SW480 (cell line): ENCODE results near the gene IER5.

Experiments
- DNase-seq: peaks from one replicate; pipeline ENCODE4 v3.0.0-alpha.2; 2016; ENCODE audit warnings: low spot score

Gene IER5

GRCh38 chr1:181099152-181100014, 10.9 kb downstream of the IER5 start:
- DNase-seq = no peak

DNA sequence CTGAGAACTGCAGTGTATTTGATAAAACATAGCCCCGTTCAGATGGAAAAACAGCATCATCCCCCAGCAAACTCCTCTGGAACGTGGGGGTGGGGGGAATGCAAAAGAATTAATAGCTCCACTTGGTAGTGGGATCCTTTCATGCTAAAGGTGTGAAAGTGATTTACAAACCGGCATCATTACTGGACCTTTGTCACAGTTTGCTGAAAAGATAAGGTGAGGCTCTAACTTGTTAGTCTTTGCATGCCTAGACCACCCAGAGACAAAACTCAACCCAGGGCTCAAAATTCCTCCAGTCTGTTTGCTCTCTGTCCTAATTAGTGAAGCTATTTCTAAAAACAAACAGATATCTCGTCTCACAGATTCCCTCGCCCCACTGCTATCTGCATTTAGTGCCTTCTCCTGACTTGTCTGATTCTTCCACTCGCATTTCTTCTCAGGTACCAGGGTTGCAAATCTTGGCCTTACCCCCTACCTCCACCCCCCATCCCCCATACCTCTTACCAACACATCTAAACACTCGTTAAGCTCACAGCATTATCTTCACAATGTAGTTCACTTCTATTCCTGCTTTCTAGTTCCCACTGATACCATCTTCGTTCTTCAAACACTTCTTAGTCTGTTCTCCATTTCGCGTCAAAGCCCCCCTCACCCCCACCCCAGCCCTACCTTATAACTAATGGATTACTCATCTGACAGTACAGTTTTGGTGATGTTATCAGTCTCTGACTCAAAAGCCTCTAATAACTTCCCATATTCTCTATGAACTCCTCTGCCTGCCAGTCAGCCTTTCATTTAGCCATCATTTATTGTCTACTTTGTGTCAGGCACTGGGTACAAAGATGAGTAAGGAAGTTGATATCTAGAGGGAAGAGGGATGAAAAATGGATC, 11.8 kb downstream of the IER5 start:
- no peak for DNase-seq

GRCh38 chr1:181100934-181101333, 12.4 kb downstream of the IER5 start:
- DNase-seq = no peak

- peak; percentile 73 for DNase-seq
Measured at GRCh38 chr1:181101581-181102226, 13.2 kb downstream of the IER5 start.

DNA sequence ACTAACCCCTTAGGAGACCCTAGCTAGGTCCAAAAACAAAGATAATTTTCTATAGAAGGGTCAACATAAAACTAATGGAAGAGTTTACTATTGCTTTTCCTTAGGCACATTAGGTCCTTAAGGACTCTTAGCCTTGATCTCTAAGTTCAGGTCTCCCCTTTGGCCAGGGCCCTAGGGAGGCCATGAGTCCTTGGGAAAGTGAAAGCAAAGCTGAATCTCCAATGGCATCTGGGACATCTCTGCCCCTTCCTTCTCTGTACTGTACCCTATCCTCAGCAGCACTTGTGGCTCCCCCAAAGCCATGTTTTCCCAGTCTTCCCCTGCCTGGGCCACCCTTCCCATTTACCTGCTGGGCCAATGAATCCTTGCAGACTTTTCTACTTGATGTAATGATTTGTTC, 14.3 kb downstream of the IER5 start:
- no peak for DNase-seq

DNA sequence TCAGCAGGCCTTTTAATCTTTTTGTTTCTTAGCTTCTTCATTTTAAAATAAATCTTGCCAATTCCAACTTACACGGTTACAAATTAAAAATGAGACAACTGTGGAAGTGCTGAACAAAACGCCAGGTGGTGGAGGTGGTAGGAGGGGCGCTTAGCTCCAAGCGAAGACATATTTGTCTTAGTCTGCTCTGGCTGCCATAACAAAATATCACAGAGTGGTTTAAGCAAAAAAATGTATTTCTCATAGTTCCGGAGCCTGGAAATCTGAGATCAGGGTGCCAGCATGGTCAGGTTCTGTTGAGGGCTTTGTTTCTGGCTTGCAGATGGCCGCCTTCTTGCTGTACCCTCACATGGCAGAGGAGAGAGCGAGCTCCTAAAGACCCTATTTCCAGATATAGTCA, 14.9 kb downstream of the IER5 start:
- DNase-seq = no peak

GRCh38 chr1:181104042-181104789, 15.7 kb downstream of the IER5 start:
- DNase-seq = peak; percentile 91

GRCh38 chr1:181104790-181105133, 16.3 kb downstream of the IER5 start:
- DNase-seq = no peak

DNA sequence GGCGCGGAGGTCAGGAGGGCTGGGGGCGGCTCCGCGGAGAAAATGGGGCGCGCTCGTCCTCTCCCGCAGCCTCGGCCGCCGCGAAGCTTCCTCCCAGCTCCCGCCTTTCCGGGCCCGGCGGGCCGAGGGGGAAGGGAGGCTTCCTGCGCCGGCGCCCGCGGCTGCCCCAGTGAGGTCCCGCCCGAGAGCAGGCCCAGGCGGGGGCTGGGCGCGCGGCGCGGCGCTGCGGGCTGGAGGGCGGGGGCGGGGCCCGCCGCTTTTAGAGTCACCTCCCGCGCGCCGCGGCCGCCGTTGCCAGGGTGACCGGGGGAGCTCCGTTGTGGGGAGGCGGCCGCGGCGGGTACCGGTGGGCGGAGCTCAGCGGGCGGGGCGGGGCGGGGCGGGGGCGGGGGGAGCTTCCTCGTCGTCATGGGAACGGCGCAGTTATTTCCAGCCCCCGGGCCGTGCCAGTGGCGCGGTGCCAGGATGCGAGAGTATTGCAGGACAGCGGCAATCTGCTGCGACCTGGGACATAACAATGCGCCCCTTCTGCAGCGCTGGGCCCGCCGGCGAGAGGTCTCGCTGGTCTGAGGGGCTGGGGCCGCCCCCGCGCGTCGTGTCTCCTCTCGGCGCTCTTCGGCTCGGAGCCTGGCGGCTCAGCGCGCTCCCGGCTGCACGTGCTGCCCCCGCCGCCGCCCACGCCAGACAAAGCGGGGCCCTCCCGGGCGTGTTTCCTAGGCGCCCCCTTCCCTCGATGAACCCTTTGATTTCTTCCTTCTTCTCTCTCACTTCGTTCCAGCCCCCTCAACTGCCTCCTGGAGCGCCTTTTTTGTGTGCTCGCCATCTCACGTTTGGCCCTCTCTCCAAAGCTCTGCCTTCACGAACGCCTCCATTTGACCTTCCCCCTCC, 16.9 kb downstream of the IER5 start:
- peak; percentile 86 for DNase-seq

DNA sequence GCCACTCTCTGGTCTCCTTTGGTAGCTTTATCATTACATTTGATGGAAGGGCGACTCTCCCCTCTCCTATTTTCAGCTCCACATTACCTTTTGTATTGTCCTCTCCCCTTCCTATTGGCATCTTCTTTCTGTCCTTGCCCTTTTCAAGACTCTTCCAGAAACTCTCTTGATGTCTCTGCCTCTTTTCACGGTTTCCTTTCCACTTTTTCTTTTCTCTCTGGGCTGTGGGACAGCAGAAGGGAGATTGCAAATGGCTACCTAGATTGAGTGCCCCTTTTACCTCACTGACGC, 17.5 kb downstream of the IER5 start:
- no peak for DNase-seq

GRCh38 chr1:181106479-181106878, 18.0 kb downstream of the IER5 start:
- no peak for DNase-seq

DNA sequence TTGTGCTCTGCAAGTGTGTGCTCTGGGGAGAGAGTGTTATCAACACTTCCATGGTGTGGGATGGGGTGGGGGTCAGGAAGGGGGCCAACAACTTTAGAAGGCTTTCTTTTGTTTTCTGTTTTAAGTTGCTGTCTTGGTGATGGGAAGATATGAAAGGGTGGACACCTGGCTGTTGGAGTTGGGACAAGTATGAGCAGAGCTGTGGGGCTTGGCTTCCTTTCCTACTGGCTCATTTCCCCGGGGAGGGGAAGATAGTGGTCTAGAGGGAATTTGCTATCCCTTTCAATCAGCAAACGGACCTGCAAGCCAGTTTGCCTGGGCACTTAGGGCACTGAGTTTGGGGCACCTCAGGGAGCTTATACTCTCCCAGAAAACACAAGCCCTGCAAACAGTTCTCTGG, 19.2 kb downstream of the IER5 start:
- DNase-seq = no peak

DNA sequence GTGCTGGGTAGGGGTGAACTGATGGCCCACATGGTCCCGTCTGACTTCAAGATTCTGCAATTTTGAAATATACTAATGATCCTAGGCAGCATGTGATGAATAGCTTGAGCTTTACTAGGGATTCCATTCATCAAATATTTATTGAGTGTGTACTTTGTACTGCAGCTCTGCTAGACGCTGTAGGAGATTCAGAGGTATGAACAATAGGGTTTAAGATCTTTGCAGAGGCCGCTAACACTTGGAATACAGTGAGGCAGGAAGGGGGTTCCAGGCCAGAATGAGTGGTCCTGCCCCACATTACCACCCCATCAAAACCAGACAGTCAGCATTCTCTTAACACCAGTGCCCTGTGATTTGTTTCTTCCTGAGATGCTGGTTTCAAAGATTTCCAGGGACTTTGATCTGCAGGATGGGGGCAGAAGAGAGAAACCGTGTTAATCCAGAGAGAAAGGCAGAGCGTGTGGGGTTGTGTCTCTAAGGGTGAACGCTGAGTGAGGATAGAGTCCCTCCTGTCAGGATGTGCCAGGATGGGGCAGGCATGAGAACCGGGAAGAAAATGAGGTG, 19.9 kb downstream of the IER5 start:
- no peak for DNase-seq

GRCh38 chr1:181110013-181110412, 21.5 kb downstream of the IER5 start:
- no peak for DNase-seq

GRCh38 chr1:181111559-181111958, 23.1 kb downstream of the IER5 start:
- no peak for DNase-seq

DNA sequence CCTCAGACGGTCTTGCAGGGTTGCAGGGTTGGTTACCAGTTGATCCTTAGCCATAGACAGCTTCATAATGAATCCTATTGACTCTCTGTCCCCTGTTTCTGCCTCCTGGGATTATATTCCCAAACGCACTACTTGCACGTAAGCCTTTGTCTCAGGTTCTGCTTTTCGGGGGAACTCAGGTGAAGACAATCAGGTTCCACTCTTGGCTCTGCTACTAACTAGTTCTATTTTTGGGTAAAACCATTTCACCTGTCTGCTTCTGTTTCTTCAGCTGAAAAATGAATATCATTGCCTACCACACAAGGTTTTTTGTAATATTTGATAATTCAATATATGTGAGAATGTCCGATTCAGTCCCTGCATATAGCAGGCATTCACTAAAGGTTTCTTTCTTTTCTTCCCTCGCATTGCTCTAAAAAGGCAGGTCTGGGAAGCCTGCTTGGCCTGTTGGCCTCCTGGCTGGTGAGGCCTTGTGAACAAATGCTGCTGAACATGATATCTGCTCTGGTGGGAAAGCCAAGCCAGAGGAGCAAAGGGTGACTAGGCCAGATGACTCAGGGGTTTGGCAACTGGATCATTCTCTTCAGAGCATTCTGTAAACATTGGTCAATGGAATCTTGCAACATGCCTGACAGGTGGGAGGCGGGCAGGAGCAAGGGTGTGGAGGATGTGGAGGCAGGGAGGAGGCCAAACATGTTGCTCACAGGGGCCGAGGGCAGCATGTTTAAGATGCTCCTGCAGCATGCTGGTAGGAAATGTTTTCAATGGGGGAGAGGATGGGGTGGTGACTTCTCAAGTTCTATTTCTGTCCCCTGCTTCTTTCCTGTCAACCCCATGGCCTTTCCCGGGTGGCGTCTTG, 23.8 kb downstream of the IER5 start:
- peak; percentile 97 for DNase-seq

DNA sequence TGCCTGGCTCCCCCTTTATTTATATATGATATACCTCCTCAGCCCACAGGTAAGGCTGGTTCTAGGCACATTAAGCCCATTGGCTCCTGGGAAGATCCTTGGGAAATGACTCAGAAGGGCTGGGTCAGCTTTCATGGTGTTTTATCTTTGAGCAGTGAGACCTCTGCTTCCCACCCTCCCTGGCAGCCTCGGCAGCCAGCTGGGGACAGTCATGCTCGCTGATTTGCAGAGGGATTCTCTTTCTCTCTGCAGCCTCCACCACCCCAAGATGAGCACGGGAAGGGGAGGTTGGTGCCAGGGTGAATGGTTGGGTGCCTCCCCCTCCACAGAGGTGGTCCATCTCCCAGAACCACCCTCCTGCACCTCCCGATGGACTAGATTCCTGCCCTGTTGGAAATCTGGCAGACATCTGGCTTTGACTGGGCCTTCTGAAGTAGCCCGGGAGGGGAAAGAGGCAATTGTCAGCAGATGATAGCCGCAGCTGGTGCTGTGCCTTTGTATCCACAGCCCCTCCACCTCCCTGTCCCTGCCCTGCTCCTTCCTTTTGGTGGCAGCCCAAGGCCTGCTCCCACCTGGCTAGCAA, 24.6 kb downstream of the IER5 start:
- DNase-seq = peak; percentile 82

DNA sequence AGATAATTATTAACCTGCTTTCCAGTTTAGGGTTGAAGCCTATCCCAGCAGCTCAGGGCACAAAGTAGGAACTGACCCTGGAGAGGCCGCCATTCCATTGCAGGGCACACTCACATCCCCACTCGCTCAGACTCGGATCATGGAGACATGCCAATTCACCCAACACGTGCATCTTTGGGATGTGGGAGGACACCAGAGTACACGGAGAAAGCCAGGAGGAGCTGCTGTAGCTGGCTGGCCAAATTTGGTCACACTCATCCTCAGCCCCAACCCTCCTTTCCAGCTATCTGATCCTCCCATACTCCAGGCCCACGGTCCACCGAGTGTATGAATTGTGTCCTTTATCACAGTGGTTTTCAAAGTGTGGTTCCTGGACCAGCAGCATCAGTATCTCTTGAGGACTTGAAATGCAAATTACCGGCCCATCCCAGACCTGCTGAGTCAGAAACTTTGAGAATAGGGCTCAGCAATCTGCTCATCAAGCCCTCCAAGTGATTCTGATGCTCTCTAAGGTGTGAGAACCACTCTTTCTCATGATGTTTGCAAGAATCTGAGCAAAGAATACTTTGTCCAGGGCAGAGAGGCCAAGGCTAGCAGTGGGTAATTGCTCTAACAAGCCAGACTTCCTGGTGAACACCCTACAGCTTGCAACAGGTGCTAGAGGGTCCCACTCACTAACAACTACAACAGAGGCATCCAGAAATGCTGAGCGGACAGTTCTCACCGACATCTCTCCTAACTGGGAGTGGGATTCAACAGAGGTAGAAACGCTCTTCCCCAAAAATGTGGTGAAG, 26.3 kb downstream of the IER5 start:
- DNase-seq = no peak

GRCh38 chr1:181115368-181115684, 26.8 kb downstream of the IER5 start:
- no peak for DNase-seq
